GM23338 (cell line): Measurements from ENCODE around the gene FITM2. TPM values are rescaled to one million over a fixed set of nuclear protein-coding genes. Genes with fewer than 3 reads are reported as not detected.

Experiments used
- ATAC-seq: fragments of 200-7000 bp; cut with Tn5 transposase; 3 replicates; pipeline ENCODE4 v1.9.1; 2020
- DNase-seq: peaks from one replicate; pipeline ENCODE4 v3.0.0-alpha.2; 2015; ENCODE audit warnings: low spot score
- H2AFZ ChIP-seq: fragments of 200-600 bp; sonication (generic); 2 replicates; pipeline ENCODE4 v1.8.0; 2016; ENCODE audit warnings: antibody characterized with exemption, mild to moderate bottlenecking, moderate library complexity
- H3F3A ChIP-seq: fragments of 200-600 bp; sonication (generic); replicated peaks from 2 replicates; pipeline ENCODE4 v1.8.0; 2017; ENCODE audit warnings: antibody characterized with exemption, mixed run types, low read depth
- H3K27ac ChIP-seq: fragments of 200-600 bp; sonication (generic); 2 replicates; pipeline ENCODE4 v1.6.1; 2016; ENCODE audit warnings: low read depth
- H3K27me3 ChIP-seq: fragments of 200-600 bp; sonication (generic); 2 replicates; pipeline ENCODE4 v1.8.0; 2016; ENCODE audit warnings: mild to moderate bottlenecking, mixed run types, moderate library complexity; ENCODE audit not compliant: insufficient read depth
- H3K36me3 ChIP-seq: fragments of 200-600 bp; sonication (generic); 2 replicates; pipeline ENCODE4 v1.8.0; 2016; ENCODE audit warnings: mild to moderate bottlenecking; ENCODE audit not compliant: insufficient read depth
- H3K4me1 ChIP-seq: fragments of 200-600 bp; sonication (generic); 2 replicates; pipeline ENCODE4 v1.8.0; 2016; ENCODE audit warnings: mild to moderate bottlenecking, moderate library complexity; ENCODE audit not compliant: insufficient read depth
- H3K4me2 ChIP-seq: fragments of 200-600 bp; sonication (generic); 2 replicates; pipeline ENCODE4 v1.7.1; 2017; ENCODE audit warnings: mixed run types
- H3K4me3 ChIP-seq: fragments of 200-600 bp; sonication (generic); 2 replicates; pipeline ENCODE4 v1.6.1; 2016; ENCODE audit warnings: mixed run types
- H3K79me2 ChIP-seq: fragments of 200-600 bp; sonication (generic); replicated peaks from 2 replicates; pipeline ENCODE4 v1.8.0; 2017; ENCODE audit warnings: mild to moderate bottlenecking; ENCODE audit not compliant: insufficient read depth
- H3K9me2 ChIP-seq: fragments of 200-600 bp; sonication (generic); 2 replicates; pipeline ENCODE4 v1.8.0; 2017; ENCODE audit not compliant: insufficient read depth
- H4K20me1 ChIP-seq: fragments of 200-600 bp; sonication (generic); replicated peaks from 2 replicates; pipeline ENCODE4 v1.8.0; 2017; ENCODE audit warnings: mild to moderate bottlenecking; ENCODE audit not compliant: insufficient read depth
- H3K27ac Mint-ChIP-seq: 2 replicates; pipeline ENCODE4 v1.8.0; 2020; ENCODE audit warnings: inconsistent platforms, mild to moderate bottlenecking, moderate library complexity, mixed read lengths
- H3K27me3 Mint-ChIP-seq: 3 replicates; pipeline ENCODE4 v1.8.0; 2022; ENCODE audit warnings: low read depth, mild to moderate bottlenecking, moderate library complexity, mixed read lengths, inconsistent platforms; ENCODE audit not compliant: insufficient read depth, poor library complexity
- H3K36me3 Mint-ChIP-seq: 3 replicates; pipeline ENCODE4 v1.8.0; 2021; ENCODE audit warnings: low read depth, mild to moderate bottlenecking, inconsistent platforms, moderate library complexity, mixed read lengths
- H3K4me1 Mint-ChIP-seq: 3 replicates; pipeline ENCODE4 v1.8.0; 2020; ENCODE audit warnings: mild to moderate bottlenecking, inconsistent platforms, mixed read lengths
- H3K4me3 Mint-ChIP-seq: 3 replicates; pipeline ENCODE4 v1.8.0; 2021; ENCODE audit warnings: moderate library complexity, mild to moderate bottlenecking, inconsistent platforms, mixed read lengths
- H3K9me3 Mint-ChIP-seq: 3 replicates; pipeline ENCODE4 v1.8.0; 2020; ENCODE audit warnings: moderate library complexity, mild to moderate bottlenecking, inconsistent platforms, mixed read lengths
- JUNB ChIP-seq: IDR thresholded peaks from one replicate; pipeline ENCODE4 v1.6.1; 2016; ENCODE audit warnings: antibody characterized with exemption; ENCODE audit not compliant: unreplicated experiment
- POLR2AphosphoS5 ChIP-seq: IDR thresholded peaks from 2 replicates; pipeline ENCODE4 v1.6.1; 2016; ENCODE audit warnings: antibody characterized with exemption, low read depth
- REST ChIP-seq: IDR thresholded peaks from one replicate; pipeline ENCODE4 v1.6.1; 2018; ENCODE audit warnings: antibody characterized with exemption; ENCODE audit not compliant: unreplicated experiment
- ZNF114 ChIP-seq: fragments of 250-450 bp; sonication (Bioruptor Pico); IDR thresholded peaks from 2 replicates; pipeline ENCODE4 v1.5.0; 2020; ENCODE audit warnings: mild to moderate bottlenecking, moderate library complexity
- ZNF331 ChIP-seq: fragments of 250-450 bp; sonication (Bioruptor Pico); IDR thresholded peaks from 2 replicates; pipeline ENCODE4 v1.5.0; 2020; ENCODE audit warnings: low read depth, mild to moderate bottlenecking, moderate library complexity
- polyA plus RNA-seq: library from polyadenylated mRNA; unstranded; fragments of >200 nt; fragmentation: Nextera tagmentation; extraction: Ambion mirVana; gene quantifications from 2 replicates; pipeline ENCODE4 v1.2.1, GENCODE V29; 2016
- small RNA-seq: library from RNA; depleted of rRNA; stranded (forward); fragments of <200 nt; gene quantifications from one replicate; pipeline ENCODE3, GENCODE V24; 2014; ENCODE audit warnings: low replicate concordance
- total RNA-seq: library from RNA; depleted of rRNA; stranded (reverse); fragments of >200 nt; shearing (Covaris generic); gene quantifications from 2 replicates; pipeline ENCODE4 v1.2.3, GENCODE V29; 2014; rRNA removed
- TF ChIP-seq, protein P1 (sequence below), 2 experiments: fragments of 200-600 bp in 1 of 2; sonication (generic) in 1 of 2; conservative IDR thresholded peaks; 2 replicates each; pipeline versions ENCODE4 v1.5.1 to v1.6.1; 2016 to 2017; ENCODE audit warnings: antibody characterized with exemption in 2 of 2, low read depth in 2 of 2, mild to moderate bottlenecking in 2 of 2, moderate library complexity in 1 of 2

FITM2 gene
- total and polyA plus RNA-seq, 2 experiments from 2014 or later, result 0.87 to 1.6 TPM

DNA sequence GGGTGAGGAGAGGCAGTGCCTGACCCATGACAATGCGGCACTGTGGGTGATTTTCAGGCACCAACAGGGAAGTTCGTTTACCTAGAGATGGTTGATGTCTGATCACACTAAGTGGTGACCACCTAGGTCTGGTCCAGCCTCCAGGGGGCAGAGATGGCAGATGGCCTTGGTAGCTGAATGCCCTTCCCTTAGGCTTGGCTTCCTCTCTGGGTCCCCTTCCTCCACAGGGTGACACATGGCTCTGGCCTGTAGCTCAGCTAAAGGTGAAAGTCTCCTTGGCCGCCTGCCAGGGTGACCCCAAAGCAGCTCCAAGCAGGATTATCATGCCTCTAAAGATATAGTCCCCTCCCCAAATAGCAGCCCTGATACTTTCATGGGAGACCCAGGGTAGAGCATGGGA is 57.5 kb downstream of the FITM2 start:
- peak; percentile 84 for ATAC-seq
- Mint-ChIP-seq H3K4me1 (peaks cover 11% of the 10 kb centered on the region), H3K27me3 (peaks cover under 1% of the 10 kb centered on the region), H3K27ac (no peak overlapping the region), H3K9me3 (no peaks in the 10 kb centered on the region), H3K4me3 (no peak overlapping the region), H3K36me3 (no peaks in the 10 kb centered on the region)
- no peak for DNase-seq
- Histone ChIP-seq H3K4me2 (no peak overlapping the region), H3K4me3 (no peak overlapping the region), H3K4me1 (no peaks in the 10 kb centered on the region), H3K79me2 (no peaks in the 10 kb centered on the region), H3F3A (no peaks in the 10 kb centered on the region), H2AFZ (no peak overlapping the region), H3K9me2 (no peaks in the 10 kb centered on the region), H3K27ac (no peak overlapping the region), H3K36me3 (no peaks in the 10 kb centered on the region), H3K27me3 (no peaks in the 10 kb centered on the region), H4K20me1 (peaks cover 2% of the 10 kb centered on the region)
- TF ChIP-seq JUNB (no peak), ZNF331 (CRISPR knock-in tag) (no peak), REST (no peak), ZNF114 (CRISPR knock-in tag) (no peak), POLR2AphosphoS5 (no peak)
- TF ChIP-seq, protein P1, sequence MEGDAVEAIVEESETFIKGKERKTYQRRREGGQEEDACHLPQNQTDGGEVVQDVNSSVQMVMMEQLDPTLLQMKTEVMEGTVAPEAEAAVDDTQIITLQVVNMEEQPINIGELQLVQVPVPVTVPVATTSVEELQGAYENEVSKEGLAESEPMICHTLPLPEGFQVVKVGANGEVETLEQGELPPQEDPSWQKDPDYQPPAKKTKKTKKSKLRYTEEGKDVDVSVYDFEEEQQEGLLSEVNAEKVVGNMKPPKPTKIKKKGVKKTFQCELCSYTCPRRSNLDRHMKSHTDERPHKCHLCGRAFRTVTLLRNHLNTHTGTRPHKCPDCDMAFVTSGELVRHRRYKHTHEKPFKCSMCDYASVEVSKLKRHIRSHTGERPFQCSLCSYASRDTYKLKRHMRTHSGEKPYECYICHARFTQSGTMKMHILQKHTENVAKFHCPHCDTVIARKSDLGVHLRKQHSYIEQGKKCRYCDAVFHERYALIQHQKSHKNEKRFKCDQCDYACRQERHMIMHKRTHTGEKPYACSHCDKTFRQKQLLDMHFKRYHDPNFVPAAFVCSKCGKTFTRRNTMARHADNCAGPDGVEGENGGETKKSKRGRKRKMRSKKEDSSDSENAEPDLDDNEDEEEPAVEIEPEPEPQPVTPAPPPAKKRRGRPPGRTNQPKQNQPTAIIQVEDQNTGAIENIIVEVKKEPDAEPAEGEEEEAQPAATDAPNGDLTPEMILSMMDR (conservative IDR thresholded peaks at IDR 0.05; ENCODE audit: low read depth in 2 of 2), result peak; percentile 24 to 30; a peak in 2 of 4 replicates

Small RNAs within 50 kb of the gene (small RNA-seq; reads per million reads assigned to genes)
- not detected for gene RF00019

Other genes with a start within 250 kb of the FITM2 start
- gene JPH2, start 124.0 kb downstream of the FITM2 start, total RNA-seq, result 0.78 and 1.1 TPM in 2 replicates
- gene JPH2, start 124.0 kb downstream of the FITM2 start, polyA plus RNA-seq, result 0.16 and 0.43 TPM in 2 replicates
- 31.1 and 32.4 TPM in 2 replicates for gene OSER1, start 100.4 kb downstream of the FITM2 start, total RNA-seq
- 22.1 and 25.2 TPM in 2 replicates for gene OSER1, start 100.4 kb downstream of the FITM2 start, polyA plus RNA-seq
- 6.9 and 11.2 TPM in 2 replicates for gene GDAP1L1, start 63.9 kb downstream of the FITM2 start, total RNA-seq
- 4.5 and 5.9 TPM in 2 replicates for gene GDAP1L1, start 63.9 kb downstream of the FITM2 start, polyA plus RNA-seq
- gene R3HDML, start 25.8 kb upstream of the FITM2 start, total RNA-seq, result not detected in 2 replicates
- gene R3HDML, start 25.8 kb upstream of the FITM2 start, polyA plus RNA-seq, result not detected in 2 replicates
- gene HNF4A, start 44.5 kb upstream of the FITM2 start, total RNA-seq, result not detected in 2 replicates
- gene HNF4A, start 44.5 kb upstream of the FITM2 start, polyA plus RNA-seq, result not detected in 2 replicates
- gene TTPAL, start 164.7 kb upstream of the FITM2 start, total RNA-seq, result 10.2 TPM in 2 replicates
- 3.5 and 3.7 TPM in 2 replicates for gene TTPAL, start 164.7 kb upstream of the FITM2 start, polyA plus RNA-seq
- gene SERINC3, start 210.9 kb upstream of the FITM2 start, total RNA-seq, result 25.4 and 33.0 TPM in 2 replicates
- 18.1 and 18.6 TPM in 2 replicates for gene SERINC3, start 210.9 kb upstream of the FITM2 start, polyA plus RNA-seq